IMR-90 (cell line): ENCODE results near the gene CTNNA1.

ENCODE experiments used
- BHLHE40 ChIP-seq: fragments of 150-350 bp; IDR thresholded peaks from 2 replicates; pipeline ENCODE4 v1.6.1; 2016; ENCODE audit warnings: mild to moderate bottlenecking, low read depth, low read length
- CEBPB ChIP-seq: IDR thresholded peaks from 2 replicates; pipeline ENCODE4 v1.6.1; 2012; ENCODE audit warnings: low read depth, low read length, improper control_type of control experiment
- FOS ChIP-seq: fragments of 150-350 bp; IDR thresholded peaks from 2 replicates; pipeline ENCODE4 v1.6.1; 2016; ENCODE audit warnings: low read depth, low read length
- MAFK ChIP-seq: IDR thresholded peaks from 2 replicates; pipeline ENCODE4 v1.6.1; 2012; ENCODE audit warnings: low read depth, low read length, improper control_type of control experiment
- MXI1 ChIP-seq: IDR thresholded peaks from 2 replicates; pipeline ENCODE4 v1.6.1; 2012; ENCODE audit warnings: low read depth, mild to moderate bottlenecking, low read length, moderate library complexity, borderline replicate concordance
- NFE2L2 ChIP-seq: fragments of 150-350 bp; IDR thresholded peaks from 2 replicates; pipeline ENCODE4 v1.6.1; 2016; ENCODE audit warnings: low read depth, mild to moderate bottlenecking, low read length
- POLR2A ChIP-seq: IDR thresholded peaks from 2 replicates; pipeline ENCODE4 v1.6.1; 2012; ENCODE audit warnings: mild to moderate bottlenecking, low read depth, low read length
- RAD21 ChIP-seq: IDR thresholded peaks from 2 replicates; pipeline ENCODE4 v1.6.1; 2012; ENCODE audit warnings: low read length, improper control_type of control experiment
- RFX5 ChIP-seq: IDR thresholded peaks from 2 replicates; pipeline ENCODE4 v1.8.0; 2012; ENCODE audit warnings: low read depth, mild to moderate bottlenecking, low read length, moderate library complexity
- SMC3 ChIP-seq: fragments of 150-350 bp; IDR thresholded peaks from 2 replicates; pipeline ENCODE4 v1.6.1; 2016; ENCODE audit warnings: low read depth, mild to moderate bottlenecking, antibody characterized with exemption, low read length, moderate library complexity
- TF ChIP-seq, protein P1 (sequence below): conservative IDR thresholded peaks from 2 replicates; pipeline ENCODE4 v1.5.1; 2012; ENCODE audit warnings: mild to moderate bottlenecking, low read depth, low read length, improper control_type of control experiment
- TF ChIP-seq, protein P2 (sequence below): fragments of 150-350 bp; IDR thresholded peaks from 2 replicates; pipeline ENCODE4 v1.6.1; 2016; ENCODE audit warnings: low read depth, mild to moderate bottlenecking, low read length, moderate library complexity, borderline replicate concordance
- TF ChIP-seq, protein P3 (sequence below): fragments of 150-350 bp; IDR thresholded peaks from 2 replicates; pipeline ENCODE4 v1.6.1; 2017; ENCODE audit warnings: mild to moderate bottlenecking, antibody characterized with exemption, low read length, low read depth

DNA sequence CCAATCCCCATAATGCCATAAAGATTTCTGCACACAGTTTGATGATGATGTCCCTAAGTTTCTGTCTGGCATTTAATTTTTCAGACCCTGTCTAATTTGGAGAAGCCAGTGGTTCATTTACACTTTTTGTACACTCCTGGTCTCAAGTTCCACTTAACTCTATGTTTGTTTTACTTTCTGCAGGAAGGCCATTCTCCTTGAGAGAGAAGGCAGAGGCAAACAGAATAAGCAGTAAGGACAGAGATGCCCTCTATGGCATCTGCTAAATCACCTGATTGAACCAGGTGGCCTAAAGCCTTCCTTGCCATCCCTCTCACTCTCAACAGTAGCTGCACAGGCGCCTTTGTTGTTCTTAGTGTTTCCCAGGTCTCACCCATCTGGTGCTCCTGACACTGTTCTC lies 208.0 kb downstream of the CTNNA1 start:
- no peak for TF ChIP-seq NFE2L2
- TF ChIP-seq, protein P1, sequence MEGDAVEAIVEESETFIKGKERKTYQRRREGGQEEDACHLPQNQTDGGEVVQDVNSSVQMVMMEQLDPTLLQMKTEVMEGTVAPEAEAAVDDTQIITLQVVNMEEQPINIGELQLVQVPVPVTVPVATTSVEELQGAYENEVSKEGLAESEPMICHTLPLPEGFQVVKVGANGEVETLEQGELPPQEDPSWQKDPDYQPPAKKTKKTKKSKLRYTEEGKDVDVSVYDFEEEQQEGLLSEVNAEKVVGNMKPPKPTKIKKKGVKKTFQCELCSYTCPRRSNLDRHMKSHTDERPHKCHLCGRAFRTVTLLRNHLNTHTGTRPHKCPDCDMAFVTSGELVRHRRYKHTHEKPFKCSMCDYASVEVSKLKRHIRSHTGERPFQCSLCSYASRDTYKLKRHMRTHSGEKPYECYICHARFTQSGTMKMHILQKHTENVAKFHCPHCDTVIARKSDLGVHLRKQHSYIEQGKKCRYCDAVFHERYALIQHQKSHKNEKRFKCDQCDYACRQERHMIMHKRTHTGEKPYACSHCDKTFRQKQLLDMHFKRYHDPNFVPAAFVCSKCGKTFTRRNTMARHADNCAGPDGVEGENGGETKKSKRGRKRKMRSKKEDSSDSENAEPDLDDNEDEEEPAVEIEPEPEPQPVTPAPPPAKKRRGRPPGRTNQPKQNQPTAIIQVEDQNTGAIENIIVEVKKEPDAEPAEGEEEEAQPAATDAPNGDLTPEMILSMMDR, result no peak
- TF ChIP-seq RFX5, result no peak
- TF ChIP-seq MAFK, result no peak
- TF ChIP-seq CEBPB, result no peak
- TF ChIP-seq, protein P2, sequence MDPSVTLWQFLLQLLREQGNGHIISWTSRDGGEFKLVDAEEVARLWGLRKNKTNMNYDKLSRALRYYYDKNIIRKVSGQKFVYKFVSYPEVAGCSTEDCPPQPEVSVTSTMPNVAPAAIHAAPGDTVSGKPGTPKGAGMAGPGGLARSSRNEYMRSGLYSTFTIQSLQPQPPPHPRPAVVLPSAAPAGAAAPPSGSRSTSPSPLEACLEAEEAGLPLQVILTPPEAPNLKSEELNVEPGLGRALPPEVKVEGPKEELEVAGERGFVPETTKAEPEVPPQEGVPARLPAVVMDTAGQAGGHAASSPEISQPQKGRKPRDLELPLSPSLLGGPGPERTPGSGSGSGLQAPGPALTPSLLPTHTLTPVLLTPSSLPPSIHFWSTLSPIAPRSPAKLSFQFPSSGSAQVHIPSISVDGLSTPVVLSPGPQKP, result no peak
- TF ChIP-seq RAD21, result no peak
- TF ChIP-seq POLR2A, result no peak
- TF ChIP-seq MXI1, result no peak
- TF ChIP-seq, protein P3, sequence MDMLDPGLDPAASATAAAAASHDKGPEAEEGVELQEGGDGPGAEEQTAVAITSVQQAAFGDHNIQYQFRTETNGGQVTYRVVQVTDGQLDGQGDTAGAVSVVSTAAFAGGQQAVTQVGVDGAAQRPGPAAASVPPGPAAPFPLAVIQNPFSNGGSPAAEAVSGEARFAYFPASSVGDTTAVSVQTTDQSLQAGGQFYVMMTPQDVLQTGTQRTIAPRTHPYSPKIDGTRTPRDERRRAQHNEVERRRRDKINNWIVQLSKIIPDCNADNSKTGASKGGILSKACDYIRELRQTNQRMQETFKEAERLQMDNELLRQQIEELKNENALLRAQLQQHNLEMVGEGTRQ, result no peak
- no peak for TF ChIP-seq BHLHE40
- no peak for TF ChIP-seq FOS
- TF ChIP-seq SMC3, result no peak
